GM21619 (cell line): ENCODE data around the gene FHOD1.

ENCODE experiments used
- ATAC-seq: cut with Tn5 transposase; IDR thresholded peaks from one replicate; pipeline ENCODE4 v1.9.1; 2021; ENCODE audit not compliant: unreplicated experiment

Gene FHOD1

DNA sequence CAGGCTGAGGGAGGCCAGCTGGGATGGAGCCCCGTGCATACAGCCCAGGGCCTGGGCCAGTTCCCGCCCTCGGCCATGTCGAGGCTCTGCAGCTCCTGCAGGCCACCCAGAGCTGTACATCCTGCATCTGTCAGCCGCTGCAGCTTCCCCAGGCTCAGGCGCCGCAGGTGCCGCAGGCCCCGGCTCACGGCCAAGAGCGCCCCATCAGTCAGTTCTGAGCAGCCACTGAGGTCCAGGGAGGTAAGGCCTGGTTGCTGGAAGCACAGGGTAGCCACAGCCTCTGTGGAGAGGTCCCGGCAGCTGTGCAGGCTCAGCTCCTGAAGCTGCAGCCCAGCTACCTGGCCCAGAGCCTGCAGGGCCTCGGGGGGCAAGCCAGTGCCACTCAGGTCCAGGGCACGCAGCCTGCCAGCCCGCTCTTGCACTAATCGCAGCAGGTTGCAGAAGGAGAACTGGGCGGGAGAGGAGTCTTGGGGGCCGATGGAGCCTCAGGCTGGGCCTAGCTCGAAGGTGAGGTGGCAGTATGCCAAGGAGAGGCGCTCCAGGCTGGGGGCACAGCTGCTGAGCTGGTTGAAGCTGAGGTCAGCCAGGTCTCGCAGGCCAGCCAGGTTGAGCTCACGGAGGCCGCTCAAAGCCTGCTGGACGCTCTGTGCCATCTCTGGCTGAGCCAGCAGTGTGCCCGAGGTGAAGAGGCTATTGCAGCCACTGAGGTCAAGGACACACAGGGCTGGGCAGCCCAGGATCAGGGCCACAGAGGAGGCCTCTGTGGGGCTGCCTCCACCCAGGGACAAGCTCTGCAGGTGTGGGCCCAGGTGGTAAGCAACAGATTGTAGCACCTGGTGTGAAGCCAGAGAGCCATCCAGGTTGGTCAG is 37.0 kb downstream of the FHOD1 start:
- ATAC-seq = no peak

DNA sequence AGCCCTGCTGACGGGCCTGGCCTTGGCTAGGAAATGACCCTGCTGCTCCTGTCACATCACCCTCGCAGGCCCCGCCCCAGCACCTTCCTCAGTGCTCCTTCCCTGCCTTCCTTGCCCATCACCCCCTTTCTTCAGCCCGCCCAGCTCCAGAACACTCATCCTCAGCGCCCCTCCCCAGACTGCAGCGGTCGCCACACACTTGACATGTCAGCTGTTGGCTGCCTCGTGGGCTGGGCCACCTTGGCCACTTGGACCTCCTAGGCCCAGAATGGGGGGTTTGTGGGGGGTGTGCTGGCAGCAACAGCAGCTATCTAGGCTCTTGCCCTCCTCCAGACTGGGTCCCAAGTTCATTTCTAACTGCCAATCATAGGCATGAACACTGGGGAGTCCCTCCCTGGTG is 37.7 kb downstream of the FHOD1 start:
- ATAC-seq = no peak

DNA sequence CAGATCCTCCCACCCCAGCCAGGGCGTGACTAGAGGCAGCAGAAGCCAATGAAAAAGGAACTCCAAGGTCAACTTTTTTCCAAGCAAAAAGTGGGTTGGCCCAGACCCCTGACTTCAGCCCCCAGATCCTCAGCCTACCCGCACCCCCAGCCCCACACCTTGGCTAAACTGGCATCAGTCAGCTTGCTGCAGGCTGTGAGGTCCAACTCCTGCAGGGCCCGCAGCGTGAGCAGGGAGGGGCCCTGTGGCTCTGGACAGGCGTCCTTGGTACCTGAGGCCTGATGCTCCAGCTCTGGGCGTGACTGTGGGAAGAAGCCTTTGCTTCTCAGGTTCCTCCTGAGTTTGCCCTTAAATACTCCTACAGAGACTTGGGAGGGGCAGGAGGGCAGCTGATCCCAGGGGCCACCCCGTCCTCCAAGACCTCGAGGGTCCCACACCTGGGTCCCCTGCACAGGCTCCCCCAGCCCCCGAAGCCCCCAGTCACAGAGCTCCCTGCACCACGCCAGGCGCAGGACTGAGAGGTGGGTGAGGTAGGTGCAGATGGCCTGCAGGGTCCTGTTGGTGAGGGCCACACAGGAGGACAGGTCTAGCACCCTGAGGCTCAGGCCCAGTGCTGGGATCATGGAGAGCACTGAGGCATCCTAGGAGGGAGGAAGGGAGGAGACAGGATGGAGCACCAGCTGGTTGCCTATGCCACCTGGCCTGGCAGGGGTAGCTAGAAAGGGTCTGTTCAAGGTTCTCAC is 39.0 kb downstream of the FHOD1 start:
- ATAC-seq = no peak

DNA sequence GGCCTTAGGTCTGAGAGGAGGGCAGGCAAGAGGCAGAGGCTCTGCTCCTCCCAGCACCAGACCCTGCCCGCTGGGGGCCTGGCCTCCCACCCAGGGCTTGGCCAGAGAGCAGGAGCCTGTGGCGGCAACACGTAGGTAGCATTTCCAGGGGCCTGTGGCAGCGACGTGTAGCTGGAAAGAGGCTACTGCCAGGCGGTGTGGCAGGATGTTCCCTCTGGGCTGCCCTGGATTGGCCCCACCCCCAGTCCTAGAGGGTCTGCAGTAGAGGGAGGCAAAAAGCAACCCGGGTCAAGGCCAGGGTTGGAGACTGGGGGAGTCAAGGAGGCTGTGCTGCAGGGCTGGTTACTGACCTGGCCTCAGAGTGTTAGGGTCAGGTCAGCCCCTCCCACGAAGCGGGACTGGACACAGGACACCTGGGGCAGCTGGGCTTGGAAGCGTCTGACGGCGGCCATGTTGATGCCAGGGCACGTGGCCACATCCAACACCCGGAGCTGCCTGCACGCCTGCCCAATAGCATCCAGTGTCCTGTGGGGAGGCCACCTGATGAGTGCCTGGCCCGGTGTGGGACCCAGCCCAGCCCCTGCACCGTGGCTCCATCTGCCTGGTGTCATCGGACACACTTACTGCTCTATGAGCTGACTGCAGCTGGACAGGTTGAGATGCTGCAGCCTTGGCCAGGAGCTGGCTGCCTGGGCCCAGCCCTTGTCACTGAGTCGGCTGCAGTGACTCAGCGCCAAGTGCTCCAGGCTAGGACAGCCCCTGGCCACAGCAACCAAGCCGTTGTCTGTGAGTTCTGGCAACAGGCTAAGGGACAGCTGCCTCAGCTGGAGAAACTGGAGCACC is 39.8 kb downstream of the FHOD1 start:
- ATAC-seq = no peak

DNA sequence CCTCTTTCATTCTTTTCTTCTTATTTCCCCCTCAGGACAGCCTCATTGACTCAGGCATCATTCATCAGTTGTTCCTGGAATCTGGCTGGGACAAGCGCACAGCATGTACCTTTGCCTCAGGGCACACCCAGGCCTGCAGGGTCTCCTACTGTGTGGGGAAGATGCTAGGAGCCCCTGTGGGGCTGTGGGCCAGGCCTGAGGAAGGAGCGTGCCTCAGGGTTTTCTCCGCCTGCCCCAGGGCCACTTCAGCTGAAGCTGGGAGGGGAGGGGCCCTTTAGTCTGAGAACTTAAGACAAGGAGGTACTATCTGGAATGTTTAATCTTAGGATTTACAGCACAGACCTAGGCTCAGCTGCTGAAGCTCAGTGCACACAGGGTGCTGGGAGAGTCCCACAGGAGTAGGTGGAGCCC is 40.4 kb downstream of the FHOD1 start:
- no peak for ATAC-seq

DNA sequence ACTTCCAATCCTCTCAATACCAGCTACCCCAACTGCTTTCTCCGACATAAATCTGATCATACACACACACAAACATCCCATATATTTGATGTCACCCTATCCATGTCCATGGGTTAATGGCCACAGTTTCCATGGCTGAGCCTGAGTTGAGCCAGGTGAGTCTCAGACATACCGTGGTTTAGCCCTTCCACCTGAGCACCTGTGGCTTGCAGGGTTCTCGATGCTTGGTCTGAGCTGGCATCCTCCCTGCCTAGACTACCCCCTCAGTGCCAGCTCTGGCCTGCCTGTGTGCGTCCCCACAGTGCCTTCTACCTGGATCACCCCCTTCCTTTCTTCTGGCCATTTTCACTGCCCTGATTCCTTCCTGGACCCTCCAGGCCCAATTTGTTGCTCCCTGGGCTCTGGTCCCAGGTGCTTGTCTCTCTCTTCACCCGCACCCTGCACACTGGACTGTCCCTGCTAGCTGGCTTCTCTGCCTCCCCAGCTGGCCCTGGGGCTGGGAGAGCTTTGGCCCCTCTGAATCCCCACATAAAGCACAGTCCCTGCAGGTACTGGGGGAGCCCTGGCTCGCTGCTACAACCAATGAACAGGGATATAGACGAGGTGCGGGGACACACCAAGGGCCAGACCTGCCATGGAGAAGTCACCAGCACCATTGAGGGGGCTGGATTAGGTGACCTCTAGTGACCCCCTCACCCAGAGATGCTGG is 41.0 kb downstream of the FHOD1 start:
- ATAC-seq = no peak

DNA sequence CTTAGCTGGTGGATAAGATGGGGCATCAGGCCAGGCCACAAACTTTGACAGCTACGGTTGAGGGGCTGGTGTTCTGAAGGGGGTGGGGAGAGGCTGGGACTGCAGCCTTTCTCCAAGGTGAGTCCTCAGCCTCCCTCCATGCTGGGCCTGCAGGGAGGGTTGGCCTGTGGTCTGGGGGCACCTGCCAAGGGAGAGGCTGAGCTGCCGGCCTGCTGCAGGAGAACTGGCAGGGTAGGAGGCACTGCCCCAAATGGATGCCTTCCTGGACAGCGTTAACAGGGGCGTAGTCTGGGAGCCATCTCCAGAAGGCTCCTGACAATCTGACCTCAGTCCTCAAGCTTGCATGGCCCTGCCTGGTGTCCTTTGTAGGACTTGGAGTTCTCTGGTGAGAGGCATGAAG is 43.2 kb downstream of the FHOD1 start:
- ATAC-seq = no peak

DNA sequence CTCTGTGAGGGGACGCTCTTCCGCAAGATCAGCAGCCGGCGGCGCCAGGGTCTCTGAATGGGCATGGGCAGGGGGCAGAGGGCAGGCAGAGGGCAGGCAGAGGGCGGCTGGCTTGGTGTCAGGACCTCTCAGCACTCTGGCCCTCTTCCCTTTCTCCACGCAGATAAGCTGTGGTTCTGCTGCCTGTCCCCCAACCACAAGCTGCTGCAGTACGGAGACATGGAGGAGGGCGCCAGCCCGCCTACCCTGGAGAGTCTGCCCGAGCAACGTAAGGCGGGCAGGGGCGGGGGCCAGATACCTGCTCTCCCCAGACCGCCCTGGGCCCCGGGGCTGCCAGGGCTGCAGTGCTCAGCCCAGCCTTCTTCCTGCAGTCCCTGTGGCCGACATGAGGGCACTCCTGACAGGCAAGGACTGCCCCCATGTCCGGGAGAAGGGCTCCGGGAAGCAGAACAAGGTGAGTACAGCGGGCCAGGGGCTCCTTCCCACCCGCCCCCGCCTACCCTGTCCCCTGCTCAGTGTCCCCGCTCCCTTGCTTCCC is 44.3 kb downstream of the FHOD1 start:
- no peak for ATAC-seq

DNA sequence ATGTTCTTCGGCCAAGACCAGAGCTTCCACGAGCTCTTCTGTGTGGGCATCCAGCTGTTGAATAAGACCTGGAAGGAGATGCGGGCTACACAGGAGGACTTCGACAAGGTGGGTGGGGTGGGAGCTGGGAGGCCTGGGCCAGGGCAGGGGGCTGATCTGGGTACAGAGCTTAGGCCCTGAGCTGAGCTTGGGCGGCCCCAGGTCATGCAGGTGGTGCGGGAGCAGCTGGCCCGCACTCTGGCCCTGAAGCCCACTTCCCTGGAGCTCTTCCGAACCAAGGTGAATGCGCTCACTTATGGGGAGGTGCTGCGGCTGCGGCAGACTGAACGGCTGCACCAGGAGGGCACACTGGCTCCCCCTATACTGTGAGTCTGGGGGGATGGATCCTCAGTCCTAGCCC is 44.9 kb downstream of the FHOD1 start:
- ATAC-seq = no peak

DNA sequence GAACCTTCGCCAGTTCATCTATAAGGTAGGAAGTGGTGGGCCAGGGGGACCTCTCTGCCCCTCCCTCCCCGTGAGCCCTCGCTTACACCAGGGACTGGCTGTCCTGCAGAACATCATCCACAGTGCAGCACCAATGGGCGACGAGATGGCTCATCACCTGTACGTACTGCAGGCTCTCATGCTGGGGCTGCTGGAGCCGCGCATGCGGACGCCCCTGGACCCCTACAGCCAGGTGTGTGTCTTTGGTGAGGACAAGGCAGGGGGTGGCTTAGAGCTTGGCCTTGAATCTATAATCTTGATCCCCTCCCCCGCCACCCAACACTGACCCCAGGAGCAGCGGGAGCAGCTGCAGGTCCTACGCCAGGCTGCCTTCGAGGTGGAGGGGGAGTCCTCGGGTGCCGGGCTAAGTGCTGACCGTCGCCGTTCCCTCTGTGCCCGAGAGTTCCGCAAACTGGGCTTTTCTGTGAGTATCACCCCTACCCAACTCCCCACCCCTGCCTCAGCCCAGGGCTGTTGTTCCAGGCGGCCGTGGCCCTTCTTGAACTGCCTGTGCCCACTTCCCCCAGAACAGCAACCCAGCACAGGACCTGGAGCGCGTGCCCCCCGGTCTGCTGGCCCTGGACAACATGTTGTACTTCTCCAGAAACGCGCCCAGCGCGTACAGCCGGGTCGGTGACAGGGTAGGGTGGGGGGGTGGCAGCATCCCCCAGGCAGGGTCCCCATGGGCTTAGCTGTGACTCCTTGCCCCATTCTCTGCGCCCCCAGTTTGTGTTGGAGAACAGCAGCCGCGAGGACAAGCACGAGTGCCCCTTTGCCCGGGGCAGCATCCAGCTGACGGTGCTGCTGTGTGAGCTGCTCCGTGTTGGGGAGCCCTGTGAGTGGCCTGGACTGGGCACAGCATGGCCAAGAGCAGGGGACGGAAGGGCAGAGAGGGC is 45.6 kb downstream of the FHOD1 start:
- ATAC-seq = no peak

DNA sequence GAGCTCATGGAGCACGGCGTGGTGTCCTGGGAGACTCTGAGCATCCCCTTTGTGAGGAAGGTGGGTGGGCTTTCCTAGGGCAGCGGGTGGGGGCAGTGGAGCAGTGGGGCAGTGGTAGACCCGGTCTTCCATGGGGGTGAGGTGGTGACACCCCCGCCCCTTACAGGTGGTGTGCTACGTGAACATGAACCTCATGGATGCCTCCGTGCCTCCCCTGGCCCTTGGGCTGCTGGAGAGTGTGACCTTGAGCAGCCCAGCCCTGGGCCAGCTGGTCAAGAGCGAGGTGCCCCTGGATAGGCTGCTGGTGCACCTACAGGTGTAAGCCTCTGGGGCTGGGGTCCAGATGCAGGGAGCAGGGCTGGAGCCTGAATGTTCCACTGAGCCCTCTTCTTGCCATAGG is 46.8 kb downstream of the FHOD1 start:
- ATAC-seq = no peak

DNA sequence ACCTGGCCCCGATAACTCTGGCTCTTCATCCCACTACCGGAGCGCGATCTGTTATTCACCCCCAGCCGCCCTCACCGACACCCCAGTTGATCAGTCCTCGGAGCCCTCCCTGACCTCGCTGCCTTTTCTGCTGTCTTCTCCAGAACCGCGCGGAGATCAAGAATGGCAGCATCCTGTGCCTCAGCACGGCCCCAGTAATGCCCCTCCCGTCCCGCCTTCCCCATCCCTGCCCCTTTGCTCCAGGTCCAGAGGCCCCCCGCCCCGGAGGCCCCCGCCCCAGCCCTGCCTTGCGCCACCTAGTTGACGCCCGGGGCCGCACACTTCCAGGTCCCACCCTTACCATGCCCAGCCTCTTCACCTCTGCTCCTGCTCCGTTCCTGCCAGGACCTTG is 47.5 kb downstream of the FHOD1 start:
- ATAC-seq = no peak

DNA sequence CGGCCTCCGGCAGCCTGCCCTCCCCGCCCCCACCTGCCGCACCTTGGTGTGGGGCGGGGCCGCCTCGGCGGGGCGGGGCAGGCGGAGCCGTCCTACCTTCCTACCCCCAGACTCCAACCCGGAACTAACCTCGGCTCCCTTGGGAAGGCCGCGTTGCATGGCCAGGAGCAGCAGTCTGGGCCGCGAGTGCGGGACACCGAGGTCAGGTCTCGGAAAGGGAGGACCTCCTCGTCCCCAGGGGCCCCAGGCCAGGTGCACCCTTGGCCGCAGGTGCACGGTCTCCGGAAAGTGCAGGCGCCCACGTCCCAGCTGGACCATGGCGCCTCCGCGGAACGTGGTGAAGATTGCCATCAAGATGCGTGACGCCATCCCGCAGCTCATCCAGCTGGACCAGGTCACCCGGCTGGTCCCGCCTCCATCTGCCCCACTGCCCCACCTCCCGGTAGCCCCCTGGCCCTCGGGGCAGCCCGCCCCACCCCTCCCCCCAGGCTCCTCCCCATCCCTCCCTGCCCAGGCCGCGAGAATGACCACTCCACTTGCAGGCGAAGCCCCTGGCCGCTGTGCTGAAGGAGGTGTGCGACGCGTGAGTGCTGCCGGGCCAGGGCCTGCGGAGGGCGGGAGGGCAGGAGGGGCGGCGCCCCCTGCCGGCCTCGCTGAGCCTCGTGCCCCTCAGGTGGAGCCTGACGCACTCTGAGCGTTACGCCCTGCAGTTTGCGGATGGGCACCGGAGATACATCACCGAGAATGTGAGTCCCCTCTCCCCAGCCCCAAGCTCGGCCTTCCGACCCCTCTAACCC is 48.1 kb downstream of the FHOD1 start, which contains the start of gene ELMO3:
TSS of gene ELMO3 (plus strand) at position 121 of the 797 bp plus-strand sequence. CDS start at position 317, 196 bp downstream.
- no peak for ATAC-seq

DNA sequence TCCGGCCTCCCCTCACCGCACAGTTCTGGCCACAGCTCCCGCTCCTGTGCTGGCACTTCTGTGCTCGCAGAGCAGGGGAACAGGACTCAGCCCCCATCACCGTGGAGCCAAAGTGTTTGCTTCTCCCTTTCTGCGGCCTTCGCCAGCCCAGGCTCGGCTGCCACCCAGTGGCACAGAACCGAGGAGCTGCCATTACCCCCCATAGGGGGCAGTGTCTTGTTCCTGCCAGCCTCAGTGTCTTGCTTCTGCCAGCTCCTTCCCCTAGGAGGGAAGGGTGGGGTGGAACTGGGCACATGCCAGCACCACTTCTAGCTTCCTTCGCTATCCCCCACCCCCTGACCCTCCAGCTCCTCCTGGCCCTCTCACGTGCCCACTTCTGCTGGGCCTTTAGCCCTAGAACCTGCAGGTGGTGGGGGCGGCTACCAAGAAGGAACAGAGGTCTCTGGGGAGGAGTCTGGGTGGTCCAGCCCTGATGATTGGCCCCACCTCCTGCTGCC is 49.0 kb downstream of the FHOD1 start:
- ATAC-seq = no peak

DNA sequence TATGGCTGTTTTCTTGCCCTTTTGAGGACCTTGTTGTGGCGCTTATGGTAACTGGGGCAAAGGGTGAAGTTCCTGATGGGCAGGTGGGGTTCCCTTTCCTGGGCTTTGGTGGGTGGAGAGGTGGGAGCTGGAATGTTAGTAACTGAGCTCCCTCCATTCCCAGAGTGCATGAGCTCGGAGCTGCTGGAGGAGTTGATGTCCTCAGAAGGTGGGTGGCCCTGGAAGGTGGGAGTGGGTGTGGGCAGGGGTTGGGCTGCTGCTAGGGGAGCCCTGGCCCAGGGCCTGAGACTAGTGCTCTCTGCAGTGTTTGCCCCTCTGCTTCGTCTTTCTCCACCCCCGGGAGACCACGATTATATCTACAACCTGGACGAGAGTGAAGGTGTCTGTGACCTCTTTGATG is 49.6 kb downstream of the FHOD1 start:
- ATAC-seq = no peak

DNA sequence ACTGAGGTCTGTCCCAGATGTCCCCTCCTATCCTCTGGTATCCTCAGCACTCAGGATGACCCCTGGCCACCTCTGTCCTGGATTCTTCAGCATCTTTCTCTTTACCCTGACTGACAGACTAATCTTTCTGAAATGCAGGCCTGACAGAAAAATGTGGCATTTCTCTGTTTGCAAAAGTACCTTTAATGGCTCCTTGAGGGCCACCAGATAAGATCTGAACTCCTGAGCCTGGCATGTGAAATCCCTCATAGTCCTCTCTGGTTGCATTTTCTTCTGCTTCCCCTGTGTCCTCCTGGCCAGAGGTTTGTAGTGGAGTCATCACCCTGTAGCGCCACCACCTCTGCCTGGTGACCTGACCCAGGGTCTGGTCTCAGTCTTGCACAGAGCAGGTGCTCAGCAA is 50.4 kb downstream of the FHOD1 start:
- ATAC-seq = no peak

DNA sequence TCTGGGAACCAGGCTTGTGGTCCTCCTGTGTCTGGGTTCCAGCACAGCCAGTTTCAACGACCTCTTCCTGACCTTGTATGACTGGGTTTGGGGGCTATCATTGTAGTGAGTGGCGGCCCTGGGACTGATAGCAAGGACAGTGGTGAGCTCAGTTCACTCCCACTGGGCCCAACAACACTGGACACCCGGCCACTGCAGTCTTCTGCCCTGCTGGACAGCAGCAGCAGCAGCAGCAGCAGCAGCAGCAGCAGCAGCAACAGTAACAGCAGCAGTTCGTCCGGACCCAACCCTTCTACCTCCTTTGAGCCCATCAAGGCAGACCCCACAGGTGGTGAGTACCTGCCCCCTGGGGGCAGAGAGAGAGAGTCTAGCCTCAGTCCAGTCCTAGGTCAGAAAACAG is 51.6 kb downstream of the FHOD1 start:
- no peak for ATAC-seq

DNA sequence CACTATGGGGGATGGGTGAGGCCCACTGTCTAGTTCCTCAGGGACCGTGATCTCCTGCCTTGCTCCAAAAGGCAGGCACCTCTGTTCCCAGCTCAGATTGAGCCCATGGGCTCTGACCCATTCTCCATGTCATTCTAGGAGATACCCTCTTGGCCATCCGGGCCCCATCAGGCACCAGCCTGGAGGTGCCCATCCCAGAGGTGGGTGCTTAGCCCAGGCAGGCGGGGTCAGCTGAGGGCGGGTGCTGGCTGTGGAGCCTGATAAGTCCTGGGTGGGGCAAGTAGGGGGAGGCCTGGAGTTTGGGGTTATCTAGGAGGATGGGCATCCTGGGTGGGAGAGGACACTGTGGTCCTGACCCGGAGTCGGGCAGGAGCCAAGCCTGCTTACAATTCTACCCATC is 53.0 kb downstream of the FHOD1 start:
- no peak for ATAC-seq
